Stimulated activated CD8-positive, alpha-beta memory T cell treated with anti-CD3 and anti-CD28 coated beads, Interleukin-2, amount 100 ng/mL, for 48 hours (primary cell): ENCODE results near the gene RIPOR3.
"Not testable (repeated sequence)": the region's sequence is repeated elsewhere in the genome, so short reads cannot be mapped to it uniquely, and the experiment has no call there.

ENCODE experiments used
- DNase-seq, 2 donors: peaks; one replicate each; pipeline ENCODE4 v3.0.0-alpha.2; 2020; ENCODE audit warnings: low read depth in 2 of 2

The RIPOR3 gene

GRCh38 chr20:50557549-50558134, 133.7 kb downstream of the RIPOR3 start:
- no peak for DNase-seq

GRCh38 chr20:50555662-50556061, 135.7 kb downstream of the RIPOR3 start:
- DNase-seq, result no peak

GRCh38 chr20:50554694-50555579, 136.4 kb downstream of the RIPOR3 start:
- no peak for DNase-seq

- DNase-seq, result no peak
These were observed 138.4 kb downstream of the RIPOR3 start for GRCh38 chr20:50552979-50553378.

- no peak for DNase-seq
These were observed 140.1 kb downstream of the RIPOR3 start for GRCh38 chr20:50551288-50551687.

- DNase-seq, result no peak
These were observed 140.8 kb downstream of the RIPOR3 start for GRCh38 chr20:50550531-50550930.

- no peak for DNase-seq
These were observed 142.9 kb downstream of the RIPOR3 start for GRCh38 chr20:50548396-50548795.

- DNase-seq, result no peak
These were observed 143.4 kb downstream of the RIPOR3 start for GRCh38 chr20:50547964-50548363.

GRCh38 chr20:50546729-50547314, 144.5 kb downstream of the RIPOR3 start:
- no peak for DNase-seq

- DNase-seq, result no peak
These were observed 146.2 kb downstream of the RIPOR3 start for GRCh38 chr20:50545126-50545525.

- DNase-seq, result no peak
These were observed 148.0 kb downstream of the RIPOR3 start for GRCh38 chr20:50543326-50543725.

- DNase-seq, result no peak
These were observed 149.7 kb downstream of the RIPOR3 start for GRCh38 chr20:50541606-50542041.

- DNase-seq, result no peak
These were observed 150.4 kb downstream of the RIPOR3 start for GRCh38 chr20:50540620-50541605.

GRCh38 chr20:50539798-50540197, 151.5 kb downstream of the RIPOR3 start:
- not testable (repeated sequence) for DNase-seq

- DNase-seq, result no peak
These were observed 153.1 kb downstream of the RIPOR3 start for GRCh38 chr20:50538276-50538675.

- DNase-seq, result no peak
These were observed 153.7 kb downstream of the RIPOR3 start for GRCh38 chr20:50537546-50538201.

GRCh38 chr20:50536333-50536732, 155.0 kb downstream of the RIPOR3 start:
- DNase-seq, result no peak
